ENCODE results near the gene RNF113B.

DNA sequence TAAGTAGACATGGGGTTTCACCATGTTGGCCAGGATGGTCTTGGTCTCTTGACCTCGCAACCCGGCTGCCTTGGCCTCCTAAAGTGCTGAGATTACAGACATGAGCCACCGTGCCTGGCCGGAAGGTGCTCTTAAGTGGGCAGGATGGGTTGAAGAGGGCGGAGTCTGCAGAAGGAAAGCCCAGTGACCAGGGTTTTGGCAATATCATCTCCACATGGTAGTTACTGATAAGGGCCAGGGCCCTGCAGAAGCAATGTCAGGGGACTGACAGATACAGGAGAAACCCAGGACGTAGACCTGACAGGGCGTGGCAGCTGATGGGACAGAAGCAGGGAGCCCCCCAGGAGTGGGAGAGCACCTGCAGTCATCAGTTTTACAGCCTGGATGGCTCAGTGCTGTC lies 45.7 kb upstream of the RNF113B start:
- TF ChIP-seq POLR2A (IDR thresholded peaks at IDR 0.05), result no peak
- TF ChIP-seq, protein P1, sequence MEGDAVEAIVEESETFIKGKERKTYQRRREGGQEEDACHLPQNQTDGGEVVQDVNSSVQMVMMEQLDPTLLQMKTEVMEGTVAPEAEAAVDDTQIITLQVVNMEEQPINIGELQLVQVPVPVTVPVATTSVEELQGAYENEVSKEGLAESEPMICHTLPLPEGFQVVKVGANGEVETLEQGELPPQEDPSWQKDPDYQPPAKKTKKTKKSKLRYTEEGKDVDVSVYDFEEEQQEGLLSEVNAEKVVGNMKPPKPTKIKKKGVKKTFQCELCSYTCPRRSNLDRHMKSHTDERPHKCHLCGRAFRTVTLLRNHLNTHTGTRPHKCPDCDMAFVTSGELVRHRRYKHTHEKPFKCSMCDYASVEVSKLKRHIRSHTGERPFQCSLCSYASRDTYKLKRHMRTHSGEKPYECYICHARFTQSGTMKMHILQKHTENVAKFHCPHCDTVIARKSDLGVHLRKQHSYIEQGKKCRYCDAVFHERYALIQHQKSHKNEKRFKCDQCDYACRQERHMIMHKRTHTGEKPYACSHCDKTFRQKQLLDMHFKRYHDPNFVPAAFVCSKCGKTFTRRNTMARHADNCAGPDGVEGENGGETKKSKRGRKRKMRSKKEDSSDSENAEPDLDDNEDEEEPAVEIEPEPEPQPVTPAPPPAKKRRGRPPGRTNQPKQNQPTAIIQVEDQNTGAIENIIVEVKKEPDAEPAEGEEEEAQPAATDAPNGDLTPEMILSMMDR (IDR thresholded peaks at IDR 0.05), result no peak

Measured in suprapubic skin (tissue), 3 donors.